Measurements from ENCODE around the gene SHISAL2A.

Gene SHISAL2A

DNA sequence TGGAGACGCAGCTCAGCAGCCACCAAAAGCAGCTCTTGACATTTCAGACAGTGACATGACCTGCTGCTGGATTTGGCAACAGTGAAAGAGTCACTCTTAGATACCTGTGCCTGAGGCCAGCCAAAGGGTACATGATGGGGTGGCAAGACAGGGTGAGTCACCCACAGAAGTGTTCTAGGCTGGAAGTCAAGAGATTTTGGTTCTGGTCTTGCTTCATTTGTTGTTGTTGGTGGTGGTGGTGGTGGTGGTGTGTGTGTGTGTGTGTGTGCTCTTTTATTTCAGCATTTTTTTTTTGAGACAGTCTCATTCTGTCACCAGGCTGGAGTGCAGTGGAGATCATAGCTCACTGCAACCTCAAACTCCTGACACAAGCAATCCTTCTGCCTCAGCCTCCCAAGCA, 25.8 kb downstream of the SHISAL2A start:
- H3K27ac ChIP-seq (ENCODE audit: insufficient read depth, low read depth, low read length, poor library complexity, severe bottlenecking) = no peak overlapping the region
- H3K9me3 ChIP-seq (ENCODE audit: control insufficient read depth, low read length) = no peaks in the 10 kb centered on the region
- peaks cover 18% of the 10 kb centered on the region for H3K4me1 ChIP-seq (ENCODE audit: control insufficient read depth, insufficient read depth, low read length)
- H3K36me3 ChIP-seq (ENCODE audit: control insufficient read depth, insufficient read depth, low read length) = no peaks in the 10 kb centered on the region
- no peak overlapping the region for H3K4me3 ChIP-seq (ENCODE audit: insufficient read depth, low read depth, low read length)
- 77 to 90% methylated on average over 1 of the region's 1 CpG for WGBS, 2 experiments
- H3K27me3 ChIP-seq (ENCODE audit: control insufficient read depth, insufficient read depth, low read length, poor library complexity, severe bottlenecking) = no peaks in the 10 kb centered on the region

DNA sequence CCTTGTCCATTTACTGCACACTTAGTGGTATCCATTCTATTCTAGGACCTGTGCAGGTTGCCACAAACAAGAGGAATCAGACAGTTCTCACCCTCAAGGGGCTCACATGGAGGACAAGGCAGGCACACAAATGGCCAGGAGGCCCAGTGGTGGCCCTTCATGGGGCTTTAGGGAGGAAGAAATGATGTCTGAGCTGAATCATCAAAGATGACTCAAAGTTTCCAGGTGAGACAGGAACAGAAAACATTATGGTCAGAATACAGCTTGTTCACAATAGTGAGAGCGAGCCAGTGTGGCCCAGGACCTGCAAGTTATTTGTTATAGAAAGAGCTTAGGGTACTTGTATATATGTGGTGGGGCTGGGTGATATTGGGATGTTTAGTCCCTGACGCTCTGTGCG, 26.4 kb downstream of the SHISAL2A start:
- Histone ChIP-seq H3K27ac (ENCODE audit: insufficient read depth, low read depth, low read length, poor library complexity, severe bottlenecking) (no peak overlapping the region), H3K4me1 (ENCODE audit: control insufficient read depth, insufficient read depth, low read length) (peaks cover 18% of the 10 kb centered on the region), H3K27me3 (ENCODE audit: control insufficient read depth, insufficient read depth, low read length, poor library complexity, severe bottlenecking) (no peaks in the 10 kb centered on the region), H3K9me3 (ENCODE audit: control insufficient read depth, low read length) (no peaks in the 10 kb centered on the region), H3K4me3 (ENCODE audit: insufficient read depth, low read depth, low read length) (no peak overlapping the region), H3K36me3 (ENCODE audit: control insufficient read depth, insufficient read depth, low read length) (no peaks in the 10 kb centered on the region)
- 69 to 86% methylated on average over 3 of the region's 3 CpGs for WGBS, 2 experiments

- Histone ChIP-seq H3K4me1 (ENCODE audit: control insufficient read depth, insufficient read depth, low read length) (peaks cover 18% of the 10 kb centered on the region), H3K27ac (ENCODE audit: insufficient read depth, low read depth, low read length, poor library complexity, severe bottlenecking) (no peak overlapping the region), H3K4me3 (ENCODE audit: insufficient read depth, low read depth, low read length) (no peak overlapping the region), H3K27me3 (ENCODE audit: control insufficient read depth, insufficient read depth, low read length, poor library complexity, severe bottlenecking) (no peaks in the 10 kb centered on the region), H3K9me3 (ENCODE audit: control insufficient read depth, low read length) (no peaks in the 10 kb centered on the region), H3K36me3 (ENCODE audit: control insufficient read depth, insufficient read depth, low read length) (no peaks in the 10 kb centered on the region)
- WGBS, 2 experiments = 27 to 30% methylated on average over 13 of the region's 13 CpGs
These were observed 27.1 kb downstream of the SHISAL2A start for GRCh38 chr1:52659851-52660596.

- Histone ChIP-seq H3K27me3 (ENCODE audit: control insufficient read depth, insufficient read depth, low read length, poor library complexity, severe bottlenecking) (no peaks in the 10 kb centered on the region), H3K27ac (ENCODE audit: insufficient read depth, low read depth, low read length, poor library complexity, severe bottlenecking) (no peak overlapping the region), H3K9me3 (ENCODE audit: control insufficient read depth, low read length) (no peaks in the 10 kb centered on the region), H3K36me3 (ENCODE audit: control insufficient read depth, insufficient read depth, low read length) (no peaks in the 10 kb centered on the region), H3K4me3 (ENCODE audit: insufficient read depth, low read depth, low read length) (no peak overlapping the region), H3K4me1 (ENCODE audit: control insufficient read depth, insufficient read depth, low read length) (peaks cover 18% of the 10 kb centered on the region)
- WGBS, 2 experiments = 86 to 92% methylated on average over 3 of the region's 3 CpGs
These were observed 27.8 kb downstream of the SHISAL2A start for GRCh38 chr1:52660807-52661206.

DNA sequence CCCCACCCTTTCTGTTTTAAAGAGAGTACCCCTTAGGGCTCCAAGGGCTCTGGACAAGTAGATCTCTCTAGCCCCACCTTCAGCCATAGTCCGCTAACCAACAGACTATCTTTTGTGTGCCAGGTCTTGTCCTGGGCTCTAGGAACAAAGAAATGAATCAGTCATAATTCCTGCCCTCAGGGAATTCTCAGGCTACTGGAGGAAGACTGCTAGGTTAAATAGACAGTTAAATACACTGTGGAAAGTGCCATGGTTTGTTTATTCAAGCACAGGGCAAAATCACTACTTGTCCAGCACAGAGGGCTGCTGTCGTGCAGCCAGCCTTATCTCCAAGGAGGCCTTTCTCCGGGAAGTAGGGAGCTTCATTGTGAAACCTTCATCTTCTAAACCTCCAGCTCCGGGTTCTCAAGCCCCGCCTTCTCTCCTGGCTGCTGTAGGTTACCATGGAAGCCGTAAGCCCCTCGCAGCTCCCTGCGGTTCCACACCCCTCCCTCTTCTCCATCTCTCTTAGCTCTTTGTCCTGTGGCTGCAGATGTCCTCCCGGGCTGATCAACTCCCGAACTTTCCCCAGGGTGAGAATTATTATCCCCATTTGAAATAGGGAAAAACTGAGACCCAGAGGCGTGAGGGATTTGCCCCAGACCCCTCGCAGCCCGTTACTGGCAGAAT, 29.8 kb downstream of the SHISAL2A start:
- Histone ChIP-seq H3K36me3 (ENCODE audit: control insufficient read depth, insufficient read depth, low read length) (no peaks in the 10 kb centered on the region), H3K9me3 (ENCODE audit: control insufficient read depth, low read length) (no peaks in the 10 kb centered on the region), H3K4me1 (ENCODE audit: control insufficient read depth, insufficient read depth, low read length) (peaks cover 18% of the 10 kb centered on the region), H3K4me3 (ENCODE audit: insufficient read depth, low read depth, low read length) (no peak overlapping the region), H3K27ac (ENCODE audit: insufficient read depth, low read depth, low read length, poor library complexity, severe bottlenecking) (peak overlapping the region; percentile 97), H3K27me3 (ENCODE audit: control insufficient read depth, insufficient read depth, low read length, poor library complexity, severe bottlenecking) (no peaks in the 10 kb centered on the region)
- WGBS, 2 experiments = 8 to 9% methylated on average over 13 of the region's 13 CpGs

DNA sequence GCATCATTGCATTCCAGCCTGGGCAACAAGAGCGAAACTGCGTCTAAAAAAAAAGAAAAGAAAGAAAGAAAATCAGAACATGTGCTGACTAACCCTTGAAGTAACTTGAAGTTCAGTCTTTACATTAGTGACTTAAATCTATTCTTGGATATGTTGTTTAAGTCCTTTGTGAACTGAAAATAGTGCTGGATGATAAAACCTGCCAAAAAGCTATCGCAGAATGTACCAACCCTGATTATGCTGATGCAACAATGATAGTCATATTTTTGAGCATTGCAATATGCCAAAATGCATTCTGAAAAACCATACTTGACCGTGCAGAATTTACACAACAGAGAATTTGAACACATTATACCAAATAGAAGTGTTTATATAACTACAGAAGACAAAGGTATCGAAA, 30.7 kb downstream of the SHISAL2A start:
- Histone ChIP-seq H3K9me3 (ENCODE audit: control insufficient read depth, low read length) (no peaks in the 10 kb centered on the region), H3K27me3 (ENCODE audit: control insufficient read depth, insufficient read depth, low read length, poor library complexity, severe bottlenecking) (no peaks in the 10 kb centered on the region), H3K4me1 (ENCODE audit: control insufficient read depth, insufficient read depth, low read length) (peaks cover 18% of the 10 kb centered on the region), H3K36me3 (ENCODE audit: control insufficient read depth, insufficient read depth, low read length) (no peaks in the 10 kb centered on the region), H3K4me3 (ENCODE audit: insufficient read depth, low read depth, low read length) (no peak overlapping the region), H3K27ac (ENCODE audit: insufficient read depth, low read depth, low read length, poor library complexity, severe bottlenecking) (no peak overlapping the region)
- 86 to 96% methylated on average over 3 to 4 of the region's 5 CpGs for WGBS, 2 experiments

- no peaks in the 10 kb centered on the region for H3K36me3 ChIP-seq (ENCODE audit: control insufficient read depth, insufficient read depth, low read length)
- H3K27ac ChIP-seq (ENCODE audit: insufficient read depth, low read depth, low read length, poor library complexity, severe bottlenecking) = no peak overlapping the region
- no peak overlapping the region for H3K4me3 ChIP-seq (ENCODE audit: insufficient read depth, low read depth, low read length)
- 86 to 90% methylated on average over 6 to 8 of the region's 8 CpGs for whole genome bisulfite sequencing, 2 experiments
- H3K4me1 ChIP-seq (ENCODE audit: control insufficient read depth, insufficient read depth, low read length) = peaks cover 16% of the 10 kb centered on the region
- no peaks in the 10 kb centered on the region for H3K9me3 ChIP-seq (ENCODE audit: control insufficient read depth, low read length)
- no peaks in the 10 kb centered on the region for H3K27me3 ChIP-seq (ENCODE audit: control insufficient read depth, insufficient read depth, low read length, poor library complexity, severe bottlenecking)
These were observed 32.3 kb downstream of the SHISAL2A start for GRCh38 chr1:52665006-52665941.

GRCh38 chr1:52667290-52667689, 34.3 kb downstream of the SHISAL2A start:
- H3K27me3 ChIP-seq (ENCODE audit: control insufficient read depth, insufficient read depth, low read length, poor library complexity, severe bottlenecking) = no peaks in the 10 kb centered on the region
- 80 to 81% methylated on average over 5 of the region's 5 CpGs for WGBS, 2 experiments
- H3K27ac ChIP-seq (ENCODE audit: insufficient read depth, low read depth, low read length, poor library complexity, severe bottlenecking) = no peak overlapping the region
- peaks cover 10% of the 10 kb centered on the region for H3K4me1 ChIP-seq (ENCODE audit: control insufficient read depth, insufficient read depth, low read length)
- H3K4me3 ChIP-seq (ENCODE audit: insufficient read depth, low read depth, low read length) = no peak overlapping the region
- no peaks in the 10 kb centered on the region for H3K36me3 ChIP-seq (ENCODE audit: control insufficient read depth, insufficient read depth, low read length)
- no peaks in the 10 kb centered on the region for H3K9me3 ChIP-seq (ENCODE audit: control insufficient read depth, low read length)

GRCh38 chr1:52667984-52668383, 35.0 kb downstream of the SHISAL2A start:
- H3K4me1 ChIP-seq (ENCODE audit: control insufficient read depth, insufficient read depth, low read length) = peaks cover 7% of the 10 kb centered on the region
- H3K36me3 ChIP-seq (ENCODE audit: control insufficient read depth, insufficient read depth, low read length) = no peaks in the 10 kb centered on the region
- no peak overlapping the region for H3K4me3 ChIP-seq (ENCODE audit: insufficient read depth, low read depth, low read length)
- H3K27me3 ChIP-seq (ENCODE audit: control insufficient read depth, insufficient read depth, low read length, poor library complexity, severe bottlenecking) = no peaks in the 10 kb centered on the region
- H3K27ac ChIP-seq (ENCODE audit: insufficient read depth, low read depth, low read length, poor library complexity, severe bottlenecking) = no peak overlapping the region
- H3K9me3 ChIP-seq (ENCODE audit: control insufficient read depth, low read length) = no peaks in the 10 kb centered on the region
- WGBS, 2 experiments = 86 to 97% methylated on average over 3 of the region's 3 CpGs

DNA sequence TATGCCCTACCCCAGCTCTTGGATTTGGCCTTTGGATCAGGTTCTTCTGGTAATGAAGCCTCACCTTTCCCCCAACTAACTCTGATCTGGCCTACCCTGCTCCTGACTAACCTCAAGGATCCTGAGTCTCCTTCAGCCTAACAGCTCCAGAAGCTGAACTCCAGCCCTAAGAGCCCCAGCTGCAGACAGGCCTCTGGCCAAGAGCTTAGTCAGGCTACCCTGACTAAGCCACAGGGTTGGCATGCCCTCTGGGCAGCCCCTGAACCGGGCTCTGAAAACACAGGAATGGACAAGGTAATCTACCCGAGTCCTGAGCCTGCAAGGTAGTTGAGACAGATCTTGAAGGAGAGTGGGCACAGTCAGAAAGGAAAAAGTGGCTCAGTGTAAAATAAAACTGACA, 35.7 kb downstream of the SHISAL2A start:
- H3K27ac ChIP-seq (ENCODE audit: insufficient read depth, low read depth, low read length, poor library complexity, severe bottlenecking) = no peak overlapping the region
- no peaks in the 10 kb centered on the region for H3K9me3 ChIP-seq (ENCODE audit: control insufficient read depth, low read length)
- H3K4me1 ChIP-seq (ENCODE audit: control insufficient read depth, insufficient read depth, low read length) = peaks cover under 1% of the 10 kb centered on the region
- H3K27me3 ChIP-seq (ENCODE audit: control insufficient read depth, insufficient read depth, low read length, poor library complexity, severe bottlenecking) = no peaks in the 10 kb centered on the region
- no peaks in the 10 kb centered on the region for H3K36me3 ChIP-seq (ENCODE audit: control insufficient read depth, insufficient read depth, low read length)
- H3K4me3 ChIP-seq (ENCODE audit: insufficient read depth, low read depth, low read length) = no peak overlapping the region
- WGBS, 2 experiments = 92 to 95% methylated on average over 2 of the region's 2 CpGs

Measured in ectodermal cell (in vitro differentiated cells).